ENCODE results near the gene SH3BP1.

GRCh38 chr22:37703906-37704305 lies 64.4 kb downstream of the SH3BP1 start:
- TF ChIP-seq MAFK (IDR thresholded peaks at IDR 0.05; ENCODE audit: low read depth, low read length) = no peak
- TF ChIP-seq RCOR1 (IDR thresholded peaks at IDR 0.05; ENCODE audit: insufficient replicate concordance, low read length) = no peak
- no peak for TF ChIP-seq CTCF (conservative IDR thresholded peaks at IDR 0.05; ENCODE audit: low read depth, low read length)
- no peak for TF ChIP-seq RFX5 (IDR thresholded peaks at IDR 0.05; ENCODE audit: low read depth, low read length)
- TF ChIP-seq MAZ (IDR thresholded peaks at IDR 0.05; ENCODE audit: borderline replicate concordance, low read depth, low read length) = no peak
- TF ChIP-seq CEBPB (IDR thresholded peaks at IDR 0.05; ENCODE audit: low read depth, low read length) = 0 out of 2 replicates have a peak, but pooled peaks have one; percentile 18
- TF ChIP-seq BHLHE40 (IDR thresholded peaks at IDR 0.05; ENCODE audit: low read depth, low read length) = no peak
- TF ChIP-seq RAD21 (IDR thresholded peaks at IDR 0.05; ENCODE audit: low read length) = no peak
- TF ChIP-seq ELK1 (IDR thresholded peaks at IDR 0.05; ENCODE audit: borderline replicate concordance, low read depth, low read length) = no peak
- no peak for TF ChIP-seq SMC3 (IDR thresholded peaks at IDR 0.05; ENCODE audit: low read depth, low read length)

Data from IMR-90 (cell line).